ENCODE results near the gene KCNJ2.

DNA sequence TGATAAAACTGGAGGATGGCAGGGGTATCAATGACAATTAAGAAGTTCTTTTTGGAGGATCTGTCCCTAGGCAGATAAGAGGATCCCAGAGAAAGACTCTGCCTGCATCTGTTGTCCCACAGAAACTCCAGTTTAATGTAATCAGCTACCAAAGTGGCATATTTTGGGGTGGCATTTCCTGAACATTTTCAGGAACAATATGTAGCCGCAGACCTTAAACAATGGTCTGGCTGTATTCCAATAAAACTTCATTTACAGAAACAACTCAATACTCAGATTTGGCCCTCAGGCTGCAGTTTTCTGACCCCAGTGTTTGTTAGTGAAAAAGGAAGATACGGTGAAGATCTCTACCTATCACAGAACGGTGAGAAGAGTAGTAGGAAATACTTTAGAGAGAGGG lies 48.2 kb upstream of the KCNJ2 start:
- TF ChIP-seq, protein P1, sequence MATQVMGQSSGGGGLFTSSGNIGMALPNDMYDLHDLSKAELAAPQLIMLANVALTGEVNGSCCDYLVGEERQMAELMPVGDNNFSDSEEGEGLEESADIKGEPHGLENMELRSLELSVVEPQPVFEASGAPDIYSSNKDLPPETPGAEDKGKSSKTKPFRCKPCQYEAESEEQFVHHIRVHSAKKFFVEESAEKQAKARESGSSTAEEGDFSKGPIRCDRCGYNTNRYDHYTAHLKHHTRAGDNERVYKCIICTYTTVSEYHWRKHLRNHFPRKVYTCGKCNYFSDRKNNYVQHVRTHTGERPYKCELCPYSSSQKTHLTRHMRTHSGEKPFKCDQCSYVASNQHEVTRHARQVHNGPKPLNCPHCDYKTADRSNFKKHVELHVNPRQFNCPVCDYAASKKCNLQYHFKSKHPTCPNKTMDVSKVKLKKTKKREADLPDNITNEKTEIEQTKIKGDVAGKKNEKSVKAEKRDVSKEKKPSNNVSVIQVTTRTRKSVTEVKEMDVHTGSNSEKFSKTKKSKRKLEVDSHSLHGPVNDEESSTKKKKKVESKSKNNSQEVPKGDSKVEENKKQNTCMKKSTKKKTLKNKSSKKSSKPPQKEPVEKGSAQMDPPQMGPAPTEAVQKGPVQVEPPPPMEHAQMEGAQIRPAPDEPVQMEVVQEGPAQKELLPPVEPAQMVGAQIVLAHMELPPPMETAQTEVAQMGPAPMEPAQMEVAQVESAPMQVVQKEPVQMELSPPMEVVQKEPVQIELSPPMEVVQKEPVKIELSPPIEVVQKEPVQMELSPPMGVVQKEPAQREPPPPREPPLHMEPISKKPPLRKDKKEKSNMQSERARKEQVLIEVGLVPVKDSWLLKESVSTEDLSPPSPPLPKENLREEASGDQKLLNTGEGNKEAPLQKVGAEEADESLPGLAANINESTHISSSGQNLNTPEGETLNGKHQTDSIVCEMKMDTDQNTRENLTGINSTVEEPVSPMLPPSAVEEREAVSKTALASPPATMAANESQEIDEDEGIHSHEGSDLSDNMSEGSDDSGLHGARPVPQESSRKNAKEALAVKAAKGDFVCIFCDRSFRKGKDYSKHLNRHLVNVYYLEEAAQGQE (IDR thresholded peaks at IDR 0.05; ENCODE audit: low read depth), result no peak
- TF ChIP-seq TAF1 (IDR thresholded peaks at IDR 0.05; ENCODE audit: low read depth) (no peak), TEAD4 (IDR thresholded peaks at IDR 0.05) (no peak), TCF12 (IDR thresholded peaks at IDR 0.05; ENCODE audit: low read depth) (no peak), RAD21 (IDR thresholded peaks at IDR 0.05; ENCODE audit: low read depth) (no peak)
